Mesenchymal stem cell (in vitro differentiated cells and primary cell): Measurements from ENCODE around the gene CLN3.

Source experiments
- DNase-seq: peaks from one replicate; pipeline ENCODE4 v3.0.0-alpha.2; 2013
- H2AFZ ChIP-seq: one replicate; pipeline ENCODE4 v1.6.1; 2013; ENCODE audit warnings: low read depth, mild to moderate bottlenecking, control low read depth, inconsistent platforms, low read length, moderate library complexity
- H2AK5ac ChIP-seq: 2 replicates; pipeline ENCODE4 v1.6.1; 2013; ENCODE audit warnings: low read length, moderate library complexity, mild to moderate bottlenecking, inconsistent platforms; ENCODE audit not compliant: severe bottlenecking
- H2BK120ac ChIP-seq: one replicate; pipeline ENCODE4 v1.6.1; 2013; ENCODE audit warnings: low read depth, mild to moderate bottlenecking, inconsistent platforms, low read length, moderate library complexity
- H2BK12ac ChIP-seq, 2 experiments: one replicate each; pipeline ENCODE4 v1.6.1; 2013; ENCODE audit warnings: inconsistent platforms in 2 of 2, low read length in 2 of 2, mild to moderate bottlenecking in 2 of 2, moderate library complexity in 2 of 2, control low read depth in 1 of 2
- H2BK15ac ChIP-seq: one replicate; pipeline ENCODE4 v1.6.1; 2013; ENCODE audit warnings: mild to moderate bottlenecking, low read depth, inconsistent platforms; ENCODE audit not compliant: poor library complexity, severe bottlenecking
- H2BK5ac ChIP-seq: 2 replicates; pipeline ENCODE4 v1.6.1; 2013; ENCODE audit warnings: low read depth, mild to moderate bottlenecking, low read length, control low read depth, inconsistent platforms; ENCODE audit not compliant: poor library complexity, severe bottlenecking
- H3K14ac ChIP-seq, 2 experiments: one replicate each; pipeline ENCODE4 v1.6.1; 2013; ENCODE audit warnings: inconsistent platforms in 2 of 2, low read length in 2 of 2, control low read depth in 1 of 2, mild to moderate bottlenecking in 1 of 2, moderate library complexity in 1 of 2
- H3K18ac ChIP-seq, 2 experiments: one replicate each; pipeline ENCODE4 v1.6.1; 2013; ENCODE audit warnings: inconsistent platforms in 2 of 2, low read length in 2 of 2, control low read depth in 1 of 2, low read depth in 1 of 2, mild to moderate bottlenecking in 1 of 2
- H3K23ac ChIP-seq, 2 experiments: one replicate each; pipeline ENCODE4 v1.6.1; 2013; ENCODE audit warnings: inconsistent platforms in 2 of 2, low read length in 2 of 2, mild to moderate bottlenecking in 2 of 2, moderate library complexity in 2 of 2, control low read depth in 1 of 2
- H3K27ac ChIP-seq: 2 replicates; pipeline ENCODE4 v1.5.1; 2013; ENCODE audit warnings: mild to moderate bottlenecking, moderate library complexity, low read length, control low read depth, inconsistent platforms; ENCODE audit not compliant: poor library complexity, severe bottlenecking
- H3K27me3 ChIP-seq, 2 experiments: 2 replicates each; pipeline versions ENCODE4 v1.6.1 to v1.7.0; 2013; ENCODE audit warnings: low read length in 2 of 2, mild to moderate bottlenecking in 2 of 2, moderate library complexity in 2 of 2, control low read depth in 1 of 2, inconsistent platforms in 1 of 2; ENCODE audit not compliant: control insufficient read depth in 1 of 2, insufficient read depth in 1 of 2
- H3K36me3 ChIP-seq, 2 experiments: 2 replicates each; pipeline versions ENCODE4 v1.6.1 to v1.7.0; 2013; ENCODE audit warnings: low read length in 2 of 2, control low read depth in 1 of 2, inconsistent platforms in 1 of 2, low read depth in 1 of 2, mild to moderate bottlenecking in 1 of 2; ENCODE audit not compliant: insufficient read depth in 2 of 2, control insufficient read depth in 1 of 2
- H3K4ac ChIP-seq, 2 experiments: one replicate each; pipeline ENCODE4 v1.6.1; 2013; ENCODE audit warnings: inconsistent platforms in 2 of 2, low read length in 2 of 2, mild to moderate bottlenecking in 2 of 2, moderate library complexity in 2 of 2, control low read depth in 1 of 2, low read depth in 1 of 2
- H3K4me1 ChIP-seq: 2 replicates; pipeline ENCODE4 v1.6.1; 2013; ENCODE audit warnings: low read depth, low read length, control low read depth; ENCODE audit not compliant: control insufficient read depth, insufficient read depth
- H3K4me2 ChIP-seq: 2 replicates; pipeline ENCODE4 v1.6.1; 2013; ENCODE audit warnings: low read length, mild to moderate bottlenecking, inconsistent platforms; ENCODE audit not compliant: poor library complexity, severe bottlenecking
- H3K4me3 ChIP-seq, 2 experiments: 2 replicates each; pipeline versions ENCODE4 v1.5.1 to v1.7.0; 2013; ENCODE audit warnings: low read length in 2 of 2, mild to moderate bottlenecking in 2 of 2, control low read depth in 1 of 2, low read depth in 1 of 2; ENCODE audit not compliant: insufficient read depth in 1 of 2
- H3K79me1 ChIP-seq: replicated peaks from 2 replicates; pipeline ENCODE4 v1.6.1; 2013; ENCODE audit warnings: mild to moderate bottlenecking, control low read depth, low read length, inconsistent platforms; ENCODE audit not compliant: poor library complexity, severe bottlenecking
- H3K9ac ChIP-seq: 2 replicates; pipeline ENCODE4 v1.7.0; 2013; ENCODE audit warnings: mild to moderate bottlenecking, low read length, moderate library complexity
- H3K9me3 ChIP-seq: 2 replicates; pipeline ENCODE4 v1.7.0; 2013; ENCODE audit warnings: mild to moderate bottlenecking, low read length; ENCODE audit not compliant: control insufficient read depth
- H4K8ac ChIP-seq: one replicate; pipeline ENCODE4 v1.6.1; 2013; ENCODE audit warnings: inconsistent platforms, mild to moderate bottlenecking, low read length, moderate library complexity
- H4K91ac ChIP-seq: one replicate; pipeline ENCODE4 v1.6.1; 2013; ENCODE audit warnings: mild to moderate bottlenecking, low read length, inconsistent platforms
- WGBS: methylation state at CpG from one replicate; pipeline ENCODE4 v1.1.7; 2013; ENCODE audit warnings: mixed read lengths; 5-methylcytosine and 5-hydroxymethylcytosine counted together

The CLN3 gene

GRCh38 chr16:28504707-28505404 lies 13.0 kb upstream of the CLN3 start:
- H3K23ac ChIP-seq, result no peak overlapping the region
- H2BK5ac ChIP-seq, result no peak overlapping the region
- peaks cover 50 to 61% of the 10 kb centered on the region in 2 experiments for H3K27me3 ChIP-seq
- H2BK120ac ChIP-seq, result no peak overlapping the region
- no peak overlapping the region for H2AK5ac ChIP-seq
- peaks cover 11% of the 10 kb centered on the region for H3K4me1 ChIP-seq
- no peak overlapping the region for H3K18ac ChIP-seq
- no peaks in the 10 kb centered on the region for H3K79me1 ChIP-seq
- H2AFZ ChIP-seq, result no peak overlapping the region
- H3K14ac ChIP-seq, result no peak overlapping the region
- WGBS, result 79% methylated on average over 6 of the region's 8 CpGs
- no peak overlapping the region for H4K91ac ChIP-seq
- no peak overlapping the region for H2BK12ac ChIP-seq
- H4K8ac ChIP-seq, result no peak overlapping the region
- no peak for DNase-seq
- no peak overlapping the region for H3K4me3 ChIP-seq
- no peak overlapping the region for H3K9ac ChIP-seq
- H3K27ac ChIP-seq, result no peak overlapping the region
- H2BK15ac ChIP-seq, result no peak overlapping the region
- no peaks in the 10 kb centered on the region for H3K9me3 ChIP-seq
- H3K4me2 ChIP-seq, result no peak overlapping the region
- no peaks in the 10 kb centered on the region for H3K36me3 ChIP-seq
- no peak overlapping the region for H3K4ac ChIP-seq

GRCh38 chr16:28503470-28504259 lies 11.8 kb upstream of the CLN3 start:
- Histone ChIP-seq H2AK5ac (no peak overlapping the region), H3K4me1 (peaks cover 13% of the 10 kb centered on the region), H3K9ac (no peak overlapping the region), H4K91ac (no peak overlapping the region), H2BK15ac (no peak overlapping the region), H3K4me3 (no peak overlapping the region), H4K8ac (no peak overlapping the region), H2AFZ (no peak overlapping the region), H3K27ac (no peak overlapping the region), H2BK120ac (no peak overlapping the region), H3K18ac (no peak overlapping the region), H2BK12ac (no peak overlapping the region), H3K14ac (no peak overlapping the region), H3K9me3 (no peaks in the 10 kb centered on the region), H3K79me1 (no peaks in the 10 kb centered on the region), H3K36me3 (no peaks in the 10 kb centered on the region), H2BK5ac (no peak overlapping the region), H3K4ac (no peak overlapping the region), H3K23ac (no peak overlapping the region), H3K4me2 (no peak overlapping the region), H3K27me3 (peaks cover 50 to 71% of the 10 kb centered on the region in 2 experiments)
- WGBS, result 83% methylated on average over 15 of the region's 15 CpGs
- no peak for DNase-seq

- Histone ChIP-seq H3K4me2 (no peak overlapping the region), H3K4ac (no peak overlapping the region), H3K14ac (no peak overlapping the region), H3K4me3 (no peak overlapping the region), H3K9ac (no peak overlapping the region), H3K23ac (no peak overlapping the region), H2AFZ (no peak overlapping the region), H2AK5ac (no peak overlapping the region), H4K8ac (no peak overlapping the region), H4K91ac (no peak overlapping the region), H2BK120ac (no peak overlapping the region), H3K9me3 (no peaks in the 10 kb centered on the region), H3K36me3 (no peaks in the 10 kb centered on the region), H3K79me1 (no peaks in the 10 kb centered on the region), H3K27ac (no peak overlapping the region), H3K27me3 (peaks cover 40 to 70% of the 10 kb centered on the region in 2 experiments), H2BK12ac (no peak overlapping the region), H3K18ac (no peak overlapping the region), H3K4me1 (peaks cover 9% of the 10 kb centered on the region), H2BK15ac (no peak overlapping the region), H2BK5ac (no peak overlapping the region)
- WGBS, result 84% methylated on average over 2 of the region's 2 CpGs
- no peak for DNase-seq
Observed at GRCh38 chr16:28502290-28502689, 10.4 kb upstream of the CLN3 start.
